ENCODE data around the gene GLB1L2. TPM values are rescaled to one million over a fixed set of nuclear protein-coding genes. Genes with fewer than 3 reads are reported as not detected.

The GLB1L2 gene
- total RNA-seq, 1 donor from 2014 or later, result 3.4 TPM

DNA sequence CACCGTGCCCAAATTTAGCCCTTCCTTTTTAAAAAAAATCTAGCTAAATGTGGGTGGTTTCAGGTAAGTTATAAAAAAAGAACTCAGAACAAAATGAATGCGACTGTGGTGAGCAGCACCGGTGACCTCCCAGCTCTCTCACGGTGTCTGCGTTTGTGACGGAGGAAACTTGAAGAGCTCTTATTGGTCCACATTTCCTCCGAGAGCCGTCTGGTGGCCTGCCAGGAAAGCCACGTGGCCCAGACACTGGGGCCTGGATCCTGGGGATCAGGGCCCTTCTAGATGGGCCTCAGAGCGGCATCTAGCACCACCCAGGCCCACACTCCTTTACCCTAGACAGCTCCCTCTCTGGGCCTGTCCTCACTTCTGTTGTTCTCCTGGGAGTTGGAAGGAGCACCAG is 40.7 kb downstream of the GLB1L2 start:
- FAIRE-seq (no peak), DNase-seq (ENCODE audit: low read depth) (no peak)
- TF ChIP-seq, protein P1, sequence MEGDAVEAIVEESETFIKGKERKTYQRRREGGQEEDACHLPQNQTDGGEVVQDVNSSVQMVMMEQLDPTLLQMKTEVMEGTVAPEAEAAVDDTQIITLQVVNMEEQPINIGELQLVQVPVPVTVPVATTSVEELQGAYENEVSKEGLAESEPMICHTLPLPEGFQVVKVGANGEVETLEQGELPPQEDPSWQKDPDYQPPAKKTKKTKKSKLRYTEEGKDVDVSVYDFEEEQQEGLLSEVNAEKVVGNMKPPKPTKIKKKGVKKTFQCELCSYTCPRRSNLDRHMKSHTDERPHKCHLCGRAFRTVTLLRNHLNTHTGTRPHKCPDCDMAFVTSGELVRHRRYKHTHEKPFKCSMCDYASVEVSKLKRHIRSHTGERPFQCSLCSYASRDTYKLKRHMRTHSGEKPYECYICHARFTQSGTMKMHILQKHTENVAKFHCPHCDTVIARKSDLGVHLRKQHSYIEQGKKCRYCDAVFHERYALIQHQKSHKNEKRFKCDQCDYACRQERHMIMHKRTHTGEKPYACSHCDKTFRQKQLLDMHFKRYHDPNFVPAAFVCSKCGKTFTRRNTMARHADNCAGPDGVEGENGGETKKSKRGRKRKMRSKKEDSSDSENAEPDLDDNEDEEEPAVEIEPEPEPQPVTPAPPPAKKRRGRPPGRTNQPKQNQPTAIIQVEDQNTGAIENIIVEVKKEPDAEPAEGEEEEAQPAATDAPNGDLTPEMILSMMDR (IDR thresholded peaks at IDR 0.05; ENCODE audit: insufficient read depth, low read length, severe bottlenecking), result no peak
- Histone ChIP-seq H3K27me3 (ENCODE audit: control insufficient read depth, insufficient read depth, low read length) (no peaks in the 10 kb centered on the region), H3K4me3 (ENCODE audit: low read depth, low read length) (no peak overlapping the region), H3K36me3 (ENCODE audit: control insufficient read depth, insufficient read depth, low read length) (no peaks in the 10 kb centered on the region)

DNA sequence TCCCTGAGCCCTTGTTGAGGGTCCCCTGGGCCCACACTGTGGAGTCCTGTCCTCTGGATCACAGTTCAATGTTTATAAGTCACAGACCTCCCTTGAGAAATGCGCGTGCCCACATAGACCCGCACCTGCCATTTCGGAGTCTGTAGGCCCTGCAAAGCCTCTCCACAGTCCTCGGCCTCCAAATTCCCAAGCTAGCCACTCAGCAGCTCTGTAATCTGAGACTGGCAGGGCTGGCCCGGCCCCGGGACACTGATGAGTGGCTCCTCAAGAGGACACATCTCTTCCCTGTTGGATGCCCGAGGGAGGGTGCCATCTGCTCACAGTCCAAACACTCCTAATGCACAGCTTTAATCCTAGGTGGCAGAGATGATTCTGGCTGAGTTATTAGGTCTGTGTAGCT is 41.2 kb downstream of the GLB1L2 start:
- TF ChIP-seq, protein P1 (IDR thresholded peaks at IDR 0.05; ENCODE audit: insufficient read depth, low read length, severe bottlenecking), result no peak
- FAIRE-seq (no peak), DNase-seq (ENCODE audit: low read depth) (no peak)
- Histone ChIP-seq H3K4me3 (ENCODE audit: low read depth, low read length) (no peak overlapping the region), H3K27me3 (ENCODE audit: control insufficient read depth, insufficient read depth, low read length) (no peaks in the 10 kb centered on the region), H3K36me3 (ENCODE audit: control insufficient read depth, insufficient read depth, low read length) (no peaks in the 10 kb centered on the region)

DNA sequence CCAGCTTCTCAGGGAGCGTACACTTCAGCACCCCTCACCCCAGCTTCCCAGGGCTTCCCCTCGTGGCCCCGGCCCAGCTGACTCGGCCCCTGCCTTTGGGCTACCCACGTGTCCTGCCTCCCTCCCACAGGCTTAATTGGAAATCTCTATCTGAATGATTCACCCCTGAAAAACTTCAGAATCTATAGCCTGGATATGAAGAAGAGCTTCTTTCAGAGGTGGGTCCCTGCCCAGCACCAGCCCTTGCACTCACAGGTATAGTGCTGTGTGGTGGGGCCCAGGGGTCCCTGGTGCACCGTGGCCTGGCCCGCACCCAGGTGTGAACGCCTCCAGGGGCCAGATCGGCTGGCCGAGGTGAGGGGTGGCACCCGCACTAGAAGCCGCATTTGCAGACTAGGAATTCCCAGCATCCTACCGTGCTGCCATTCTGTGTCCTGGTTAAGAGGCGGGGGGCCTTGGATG is 41.8 kb downstream of the GLB1L2 start:
- FAIRE-seq (no peak), DNase-seq (ENCODE audit: low read depth) (no peak)
- H3K4me3 ChIP-seq (ENCODE audit: low read depth, low read length), result no peak overlapping the region
- TF ChIP-seq, protein P1 (IDR thresholded peaks at IDR 0.05; ENCODE audit: insufficient read depth, low read length, severe bottlenecking), result no peak
- no peaks in the 10 kb centered on the region for H3K36me3 ChIP-seq (ENCODE audit: control insufficient read depth, insufficient read depth, low read length)
- no peaks in the 10 kb centered on the region for H3K27me3 ChIP-seq (ENCODE audit: control insufficient read depth, insufficient read depth, low read length)

DNA sequence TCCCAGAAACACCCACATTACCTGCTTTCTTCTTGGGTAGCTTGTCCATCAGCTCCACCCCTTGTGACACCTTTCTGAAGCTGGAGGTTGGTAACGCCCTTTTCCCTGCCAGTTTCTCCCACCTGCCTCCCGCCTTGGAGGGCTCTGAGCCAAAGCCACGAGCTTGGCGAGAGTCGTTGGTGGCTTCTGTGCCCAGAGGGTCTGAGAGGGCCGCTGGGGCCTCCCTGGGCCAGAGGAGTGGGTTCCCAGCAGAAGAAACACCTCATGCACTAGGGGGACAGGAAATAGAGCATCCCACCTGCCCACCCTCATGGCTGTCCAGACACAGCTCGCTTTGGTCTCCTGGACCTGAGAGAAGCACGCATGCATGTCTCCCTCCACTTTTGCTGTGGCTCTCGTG is 42.4 kb downstream of the GLB1L2 start:
- TF ChIP-seq, protein P1 (IDR thresholded peaks at IDR 0.05; ENCODE audit: insufficient read depth, low read length, severe bottlenecking), result no peak
- Histone ChIP-seq H3K36me3 (ENCODE audit: control insufficient read depth, insufficient read depth, low read length) (no peaks in the 10 kb centered on the region), H3K27me3 (ENCODE audit: control insufficient read depth, insufficient read depth, low read length) (no peaks in the 10 kb centered on the region), H3K4me3 (ENCODE audit: low read depth, low read length) (no peak overlapping the region)
- FAIRE-seq, result no peak
- no peak for DNase-seq (ENCODE audit: low read depth)

DNA sequence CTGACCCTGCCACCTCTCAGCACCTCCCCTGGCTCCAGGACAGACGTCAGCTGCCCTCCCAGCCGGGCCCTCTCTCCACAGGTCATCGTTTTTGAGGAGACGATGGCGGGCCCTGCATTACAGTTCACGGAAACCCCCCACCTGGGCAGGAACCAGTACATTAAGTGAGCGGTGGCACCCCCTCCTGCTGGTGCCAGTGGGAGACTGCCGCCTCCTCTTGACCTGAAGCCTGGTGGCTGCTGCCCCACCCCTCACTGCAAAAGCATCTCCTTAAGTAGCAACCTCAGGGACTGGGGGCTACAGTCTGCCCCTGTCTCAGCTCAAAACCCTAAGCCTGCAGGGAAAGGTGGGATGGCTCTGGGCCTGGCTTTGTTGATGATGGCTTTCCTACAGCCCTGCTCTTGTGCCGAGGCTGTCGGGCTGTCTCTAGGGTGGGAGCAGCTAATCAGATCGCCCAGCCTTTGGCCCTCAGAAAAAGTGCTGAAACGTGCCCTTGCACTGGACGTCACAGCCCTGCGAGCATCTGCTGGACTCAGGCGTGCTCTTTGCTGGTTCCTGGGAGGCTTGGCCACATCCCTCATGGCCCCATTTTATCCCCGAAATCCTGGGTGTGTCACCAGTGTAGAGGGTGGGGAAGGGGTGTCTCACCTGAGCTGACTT is 43.2 kb downstream of the GLB1L2 start:
- no peaks in the 10 kb centered on the region for H3K27me3 ChIP-seq (ENCODE audit: control insufficient read depth, insufficient read depth, low read length)
- no peak overlapping the region for H3K4me3 ChIP-seq (ENCODE audit: low read depth, low read length)
- DNase-seq (ENCODE audit: low read depth) (no peak), FAIRE-seq (no peak)
- TF ChIP-seq, protein P1 (IDR thresholded peaks at IDR 0.05; ENCODE audit: insufficient read depth, low read length, severe bottlenecking), result no peak
- H3K36me3 ChIP-seq (ENCODE audit: control insufficient read depth, insufficient read depth, low read length), result no peaks in the 10 kb centered on the region

All from bronchial epithelial cell (primary cell).